WI38 (cell line): ENCODE measurements around the gene NACC2.

ENCODE experiments used
- H3K4me3 ChIP-seq: 2 replicates; pipeline ENCODE4 v1.5.1; 2011; ENCODE audit warnings: low read depth, mild to moderate bottlenecking, control low read depth, low read length
- TF ChIP-seq, protein P1 (sequence below): IDR thresholded peaks from 2 replicates; pipeline ENCODE4 v1.5.1; 2012; ENCODE audit warnings: low read depth, mild to moderate bottlenecking, control low read depth, low read length

Gene NACC2

GRCh38 chr9:136011703-136012496 is 83.2 kb downstream of the NACC2 start:
- TF ChIP-seq, protein P1, sequence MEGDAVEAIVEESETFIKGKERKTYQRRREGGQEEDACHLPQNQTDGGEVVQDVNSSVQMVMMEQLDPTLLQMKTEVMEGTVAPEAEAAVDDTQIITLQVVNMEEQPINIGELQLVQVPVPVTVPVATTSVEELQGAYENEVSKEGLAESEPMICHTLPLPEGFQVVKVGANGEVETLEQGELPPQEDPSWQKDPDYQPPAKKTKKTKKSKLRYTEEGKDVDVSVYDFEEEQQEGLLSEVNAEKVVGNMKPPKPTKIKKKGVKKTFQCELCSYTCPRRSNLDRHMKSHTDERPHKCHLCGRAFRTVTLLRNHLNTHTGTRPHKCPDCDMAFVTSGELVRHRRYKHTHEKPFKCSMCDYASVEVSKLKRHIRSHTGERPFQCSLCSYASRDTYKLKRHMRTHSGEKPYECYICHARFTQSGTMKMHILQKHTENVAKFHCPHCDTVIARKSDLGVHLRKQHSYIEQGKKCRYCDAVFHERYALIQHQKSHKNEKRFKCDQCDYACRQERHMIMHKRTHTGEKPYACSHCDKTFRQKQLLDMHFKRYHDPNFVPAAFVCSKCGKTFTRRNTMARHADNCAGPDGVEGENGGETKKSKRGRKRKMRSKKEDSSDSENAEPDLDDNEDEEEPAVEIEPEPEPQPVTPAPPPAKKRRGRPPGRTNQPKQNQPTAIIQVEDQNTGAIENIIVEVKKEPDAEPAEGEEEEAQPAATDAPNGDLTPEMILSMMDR = no peak
- H3K4me3 ChIP-seq = no peak overlapping the region

DNA sequence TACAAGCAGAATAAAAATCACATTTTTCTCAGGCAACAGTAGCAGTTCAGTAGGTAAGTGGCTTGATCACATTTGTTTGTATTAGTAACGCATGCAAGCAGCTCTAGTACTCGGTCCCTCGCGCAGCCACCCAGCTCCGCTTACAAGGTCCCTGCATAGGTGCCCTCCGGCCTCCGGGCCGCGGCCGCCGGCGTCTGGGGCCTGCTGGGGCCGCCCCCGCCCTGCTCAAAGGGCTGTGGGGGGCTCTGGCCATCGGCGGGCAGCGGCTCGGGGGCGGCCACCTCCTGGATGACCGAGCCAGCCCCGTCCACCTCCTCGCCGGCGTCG is 83.8 kb downstream of the NACC2 start:
- no peak overlapping the region for H3K4me3 ChIP-seq
- TF ChIP-seq, protein P1 = no peak

DNA sequence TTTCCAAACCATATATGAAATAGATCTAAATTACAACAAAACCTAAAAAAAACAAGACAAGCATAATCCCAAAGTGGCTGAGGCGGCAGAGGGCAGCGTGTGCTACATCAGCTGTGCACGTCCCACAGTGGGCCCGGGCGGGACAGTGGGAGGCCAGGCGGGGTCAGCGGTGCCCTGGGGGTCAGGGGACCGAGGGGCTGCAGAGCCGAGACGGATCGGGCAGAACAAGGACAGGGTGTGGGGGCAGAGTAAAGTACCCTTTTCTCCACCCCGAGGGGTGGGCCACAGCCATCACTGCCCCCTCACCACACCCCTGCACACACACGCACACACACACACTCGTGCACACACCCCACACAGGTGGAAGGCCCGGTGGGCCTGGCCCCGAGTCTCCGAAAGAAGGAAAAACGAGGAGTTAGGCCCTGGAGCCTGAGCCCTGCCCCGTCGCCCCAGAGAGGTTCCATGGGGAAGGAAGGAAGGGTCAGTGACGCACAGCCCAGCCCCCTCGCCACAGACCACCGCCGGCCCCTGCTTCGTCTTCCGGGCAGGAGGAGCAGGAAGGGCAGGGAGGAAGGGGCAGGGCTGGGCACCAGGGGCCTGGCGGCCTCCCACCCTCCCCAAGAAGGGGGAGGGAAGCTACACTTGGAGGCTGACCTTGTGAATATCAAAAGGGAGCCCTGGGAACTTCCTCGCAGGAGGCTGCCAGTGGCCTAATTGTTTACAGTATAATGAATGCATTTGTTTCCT is 84.3 kb downstream of the NACC2 start:
- H3K4me3 ChIP-seq = no peak overlapping the region
- TF ChIP-seq, protein P1 = no peak

- TF ChIP-seq, protein P1 = no peak
- H3K4me3 ChIP-seq = no peak overlapping the region
These were observed 84.9 kb downstream of the NACC2 start for GRCh38 chr9:136010176-136010575.

GRCh38 chr9:136009516-136009915 is 85.6 kb downstream of the NACC2 start:
- no peak overlapping the region for H3K4me3 ChIP-seq
- TF ChIP-seq, protein P1 = no peak

DNA sequence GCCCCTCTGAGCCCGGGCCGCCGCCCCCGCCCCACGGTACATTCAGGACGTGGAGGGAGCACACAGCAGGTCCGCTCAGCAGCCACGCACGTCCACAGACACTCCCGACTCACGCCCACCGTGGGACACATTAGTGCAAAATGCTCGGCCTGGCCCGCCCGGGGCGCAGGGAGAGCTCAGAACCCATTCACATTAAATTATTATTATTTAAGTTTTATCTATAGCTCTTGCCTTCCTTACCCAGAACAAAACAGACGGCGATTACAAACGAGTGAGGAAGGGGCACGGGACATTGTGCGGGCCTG is 86.4 kb downstream of the NACC2 start:
- no peak overlapping the region for H3K4me3 ChIP-seq
- TF ChIP-seq, protein P1 = no peak

GRCh38 chr9:136007934-136008692 is 87.0 kb downstream of the NACC2 start:
- no peak overlapping the region for H3K4me3 ChIP-seq
- TF ChIP-seq, protein P1 = no peak
